Measurements from ENCODE around the gene NCK2.

GRCh38 chr2:105801961-105802360 is 57.2 kb downstream of the NCK2 start:
- TF ChIP-seq MEF2A (IDR thresholded peaks at IDR 0.05; ENCODE audit: borderline replicate concordance, low read depth) (no peak), POLR2AphosphoS5 (IDR thresholded peaks at IDR 0.05; ENCODE audit: low read depth, low read length) (no peak), SIN3A (IDR thresholded peaks at IDR 0.05; ENCODE audit: borderline replicate concordance, low read depth, low read length) (no peak)

Measured in SK-N-SH (cell line).